ENCODE data around the gene IL23R.

- TF ChIP-seq, protein P1, sequence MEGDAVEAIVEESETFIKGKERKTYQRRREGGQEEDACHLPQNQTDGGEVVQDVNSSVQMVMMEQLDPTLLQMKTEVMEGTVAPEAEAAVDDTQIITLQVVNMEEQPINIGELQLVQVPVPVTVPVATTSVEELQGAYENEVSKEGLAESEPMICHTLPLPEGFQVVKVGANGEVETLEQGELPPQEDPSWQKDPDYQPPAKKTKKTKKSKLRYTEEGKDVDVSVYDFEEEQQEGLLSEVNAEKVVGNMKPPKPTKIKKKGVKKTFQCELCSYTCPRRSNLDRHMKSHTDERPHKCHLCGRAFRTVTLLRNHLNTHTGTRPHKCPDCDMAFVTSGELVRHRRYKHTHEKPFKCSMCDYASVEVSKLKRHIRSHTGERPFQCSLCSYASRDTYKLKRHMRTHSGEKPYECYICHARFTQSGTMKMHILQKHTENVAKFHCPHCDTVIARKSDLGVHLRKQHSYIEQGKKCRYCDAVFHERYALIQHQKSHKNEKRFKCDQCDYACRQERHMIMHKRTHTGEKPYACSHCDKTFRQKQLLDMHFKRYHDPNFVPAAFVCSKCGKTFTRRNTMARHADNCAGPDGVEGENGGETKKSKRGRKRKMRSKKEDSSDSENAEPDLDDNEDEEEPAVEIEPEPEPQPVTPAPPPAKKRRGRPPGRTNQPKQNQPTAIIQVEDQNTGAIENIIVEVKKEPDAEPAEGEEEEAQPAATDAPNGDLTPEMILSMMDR (optimal IDR thresholded peaks at IDR 0.05 in 1 of 3, IDR thresholded peaks at IDR 0.05 in 1 of 3, conservative IDR thresholded peaks at IDR 0.05 in 1 of 3; ENCODE audit: extremely low read depth in 1 of 3, insufficient read depth in 2 of 3, low read length in 3 of 3): no peak
- no peak for TF ChIP-seq EZH2 (IDR thresholded peaks at IDR 0.05; ENCODE audit: low read length)
Measured at GRCh38 chr1:67306547-67306946, 140.3 kb downstream of the IL23R start.
